ENCODE measurements around the gene ESR1.
"Not testable (repeated sequence)": the region's sequence is repeated elsewhere in the genome, so short reads cannot be mapped to it uniquely, and the experiment has no call there.

Gene ESR1

DNA sequence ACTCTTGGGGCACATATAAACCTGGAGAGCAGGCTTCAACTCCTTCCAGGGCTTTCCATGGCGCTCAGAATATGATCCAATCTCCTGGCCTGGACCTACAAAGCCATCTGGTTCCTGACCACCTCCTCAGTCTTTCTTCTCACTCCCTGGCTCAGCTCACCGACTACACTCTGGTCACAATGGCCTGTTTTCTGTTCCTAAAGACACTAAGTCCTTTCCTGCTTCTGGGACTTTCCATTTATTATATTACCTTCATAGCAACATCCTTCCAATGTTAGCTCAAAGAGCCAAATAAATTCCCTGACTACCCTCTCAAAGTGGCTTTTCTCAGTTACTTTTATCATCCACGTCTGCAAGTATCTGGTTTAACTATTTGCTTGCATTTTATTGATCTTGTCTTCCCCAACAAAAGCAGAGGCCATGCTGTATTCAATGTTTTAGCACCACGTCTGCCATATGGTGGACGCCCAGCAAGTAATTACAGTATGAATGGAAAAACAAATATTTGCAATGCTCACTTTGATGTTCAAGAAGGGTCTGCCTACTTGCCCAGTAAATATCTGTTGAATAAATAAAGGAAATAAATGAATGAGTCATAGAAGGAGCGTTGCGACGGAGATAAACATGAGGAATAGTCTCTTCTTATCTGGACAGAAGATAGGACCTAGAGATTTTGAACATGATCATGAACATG lies 328.4 kb downstream of the ESR1 start:
- Histone ChIP-seq H3K4me2 (ENCODE audit: low read length) (no peak overlapping the region), H3K9me3 (ENCODE audit: control insufficient read depth, low read length) (no peaks in the 10 kb centered on the region), H3K79me2 (no peaks in the 10 kb centered on the region), H3K4me3 (ENCODE audit: low read depth, low read length) (no peak overlapping the region), H3K27me3 (ENCODE audit: control insufficient read depth, insufficient read depth, low read length) (no peaks in the 10 kb centered on the region), H3K27ac (no peak overlapping the region), H2AFZ (no peak overlapping the region), H3K36me3 (ENCODE audit: control insufficient read depth, insufficient read depth, low read length) (no peaks in the 10 kb centered on the region), H3K4me1 (no peaks in the 10 kb centered on the region), H3K9ac (no peak overlapping the region)
- TF ChIP-seq, protein P1, sequence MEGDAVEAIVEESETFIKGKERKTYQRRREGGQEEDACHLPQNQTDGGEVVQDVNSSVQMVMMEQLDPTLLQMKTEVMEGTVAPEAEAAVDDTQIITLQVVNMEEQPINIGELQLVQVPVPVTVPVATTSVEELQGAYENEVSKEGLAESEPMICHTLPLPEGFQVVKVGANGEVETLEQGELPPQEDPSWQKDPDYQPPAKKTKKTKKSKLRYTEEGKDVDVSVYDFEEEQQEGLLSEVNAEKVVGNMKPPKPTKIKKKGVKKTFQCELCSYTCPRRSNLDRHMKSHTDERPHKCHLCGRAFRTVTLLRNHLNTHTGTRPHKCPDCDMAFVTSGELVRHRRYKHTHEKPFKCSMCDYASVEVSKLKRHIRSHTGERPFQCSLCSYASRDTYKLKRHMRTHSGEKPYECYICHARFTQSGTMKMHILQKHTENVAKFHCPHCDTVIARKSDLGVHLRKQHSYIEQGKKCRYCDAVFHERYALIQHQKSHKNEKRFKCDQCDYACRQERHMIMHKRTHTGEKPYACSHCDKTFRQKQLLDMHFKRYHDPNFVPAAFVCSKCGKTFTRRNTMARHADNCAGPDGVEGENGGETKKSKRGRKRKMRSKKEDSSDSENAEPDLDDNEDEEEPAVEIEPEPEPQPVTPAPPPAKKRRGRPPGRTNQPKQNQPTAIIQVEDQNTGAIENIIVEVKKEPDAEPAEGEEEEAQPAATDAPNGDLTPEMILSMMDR (IDR thresholded peaks at IDR 0.05), result no peak

GRCh38 chr6:152136449-152136825 lies 329.0 kb downstream of the ESR1 start:
- Histone ChIP-seq H3K4me3 (ENCODE audit: low read depth, low read length) (no peak overlapping the region), H3K36me3 (ENCODE audit: control insufficient read depth, insufficient read depth, low read length) (no peaks in the 10 kb centered on the region), H2AFZ (no peak overlapping the region), H3K9me3 (ENCODE audit: control insufficient read depth, low read length) (no peaks in the 10 kb centered on the region), H3K4me2 (ENCODE audit: low read length) (no peak overlapping the region), H3K27me3 (ENCODE audit: control insufficient read depth, insufficient read depth, low read length) (no peaks in the 10 kb centered on the region), H3K27ac (no peak overlapping the region), H3K4me1 (no peaks in the 10 kb centered on the region), H3K79me2 (no peaks in the 10 kb centered on the region), H3K9ac (no peak overlapping the region)
- TF ChIP-seq, protein P1 (IDR thresholded peaks at IDR 0.05), result no peak

DNA sequence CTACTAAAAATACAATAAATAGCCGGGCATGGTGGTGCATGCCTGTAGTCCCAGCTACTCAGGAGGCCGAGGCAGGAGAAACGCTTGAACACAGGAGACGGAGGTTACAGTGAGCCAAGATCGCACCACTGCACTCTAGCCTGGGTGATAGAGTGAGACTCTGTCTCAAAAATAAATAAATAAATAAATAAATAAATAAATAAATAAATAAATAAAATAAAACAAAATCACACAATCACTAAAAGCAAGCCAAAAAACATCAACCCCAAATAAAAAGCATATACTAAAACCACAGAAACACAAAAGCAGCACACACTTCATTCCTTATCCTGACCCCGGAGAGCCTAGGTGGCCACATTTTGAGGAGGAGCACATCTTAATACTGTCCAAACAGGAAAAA lies 330.9 kb downstream of the ESR1 start:
- not testable (repeated sequence) for H3K79me2 ChIP-seq; H3K36me3 ChIP-seq (ENCODE audit: control insufficient read depth, insufficient read depth, low read length); H3K4me1 ChIP-seq; H3K9me3 ChIP-seq (ENCODE audit: control insufficient read depth, low read length); H3K9ac ChIP-seq; H3K4me2 ChIP-seq (ENCODE audit: low read length); H3K27ac ChIP-seq; H3K4me3 ChIP-seq (ENCODE audit: low read depth, low read length); H2AFZ ChIP-seq; H3K27me3 ChIP-seq (ENCODE audit: control insufficient read depth, insufficient read depth, low read length)

DNA sequence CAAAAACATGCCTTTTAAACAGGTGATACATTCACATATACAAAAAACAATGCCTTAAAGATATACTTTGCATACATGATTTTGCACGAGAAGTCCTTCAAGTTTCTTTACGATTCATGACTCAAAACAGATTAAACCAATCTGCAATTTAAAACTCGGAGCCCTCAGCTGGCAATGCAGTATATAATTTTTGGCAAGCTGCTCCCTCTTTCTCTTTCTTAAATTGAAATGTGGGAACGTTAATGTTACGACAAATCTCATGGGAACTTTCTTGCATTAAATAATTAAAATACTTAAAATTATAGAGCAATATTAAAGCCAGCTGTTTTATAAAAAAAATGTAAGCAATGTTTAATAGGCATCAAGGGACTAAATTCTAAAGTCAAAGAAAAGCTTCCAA lies 334.6 kb downstream of the ESR1 start:
- Histone ChIP-seq H3K4me3 (ENCODE audit: low read depth, low read length) (no peak overlapping the region), H3K79me2 (no peaks in the 10 kb centered on the region), H3K4me1 (no peaks in the 10 kb centered on the region), H2AFZ (no peak overlapping the region), H3K27me3 (ENCODE audit: control insufficient read depth, insufficient read depth, low read length) (no peaks in the 10 kb centered on the region), H3K36me3 (ENCODE audit: control insufficient read depth, insufficient read depth, low read length) (no peaks in the 10 kb centered on the region), H3K9me3 (ENCODE audit: control insufficient read depth, low read length) (no peaks in the 10 kb centered on the region), H3K4me2 (ENCODE audit: low read length) (no peak overlapping the region), H3K9ac (no peak overlapping the region), H3K27ac (no peak overlapping the region)
- TF ChIP-seq, protein P1 (IDR thresholded peaks at IDR 0.05), result no peak

DNA sequence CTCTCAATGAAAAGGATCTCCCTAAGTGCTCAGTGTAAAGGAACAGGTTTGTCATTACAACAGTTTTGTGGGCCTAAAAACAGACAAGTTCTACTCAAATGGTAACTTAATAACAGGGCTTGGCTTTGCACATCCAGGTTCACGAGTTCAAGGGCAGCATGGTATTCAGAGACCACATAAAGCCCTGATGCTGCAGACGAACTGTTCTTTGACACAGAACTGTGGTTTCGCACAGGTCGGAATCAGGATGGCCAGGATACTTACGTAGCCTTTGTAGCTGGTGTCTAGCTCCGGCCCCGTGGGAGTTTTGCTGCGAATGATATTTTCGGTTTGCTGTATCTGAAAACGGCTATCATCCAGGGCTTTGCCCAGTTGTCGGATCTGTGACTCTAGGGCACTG lies 335.9 kb downstream of the ESR1 start:
- Histone ChIP-seq H3K4me1 (no peaks in the 10 kb centered on the region), H3K27me3 (ENCODE audit: control insufficient read depth, insufficient read depth, low read length) (no peaks in the 10 kb centered on the region), H3K9ac (no peak overlapping the region), H2AFZ (no peak overlapping the region), H3K79me2 (no peaks in the 10 kb centered on the region), H3K9me3 (ENCODE audit: control insufficient read depth, low read length) (no peaks in the 10 kb centered on the region), H3K4me3 (ENCODE audit: low read depth, low read length) (no peak overlapping the region), H3K27ac (no peak overlapping the region), H3K4me2 (ENCODE audit: low read length) (no peak overlapping the region), H3K36me3 (ENCODE audit: control insufficient read depth, insufficient read depth, low read length) (no peaks in the 10 kb centered on the region)
- TF ChIP-seq, protein P1 (IDR thresholded peaks at IDR 0.05), result no peak
